HG02571 (cell line): Measurements from ENCODE around the gene ANK2.

Experiments
- ATAC-seq: cut with Tn5 transposase; IDR thresholded peaks from one replicate; pipeline ENCODE4 v1.9.1; 2021; ENCODE audit warnings: mild to moderate bottlenecking, moderate library complexity; ENCODE audit not compliant: unreplicated experiment

Gene ANK2

DNA sequence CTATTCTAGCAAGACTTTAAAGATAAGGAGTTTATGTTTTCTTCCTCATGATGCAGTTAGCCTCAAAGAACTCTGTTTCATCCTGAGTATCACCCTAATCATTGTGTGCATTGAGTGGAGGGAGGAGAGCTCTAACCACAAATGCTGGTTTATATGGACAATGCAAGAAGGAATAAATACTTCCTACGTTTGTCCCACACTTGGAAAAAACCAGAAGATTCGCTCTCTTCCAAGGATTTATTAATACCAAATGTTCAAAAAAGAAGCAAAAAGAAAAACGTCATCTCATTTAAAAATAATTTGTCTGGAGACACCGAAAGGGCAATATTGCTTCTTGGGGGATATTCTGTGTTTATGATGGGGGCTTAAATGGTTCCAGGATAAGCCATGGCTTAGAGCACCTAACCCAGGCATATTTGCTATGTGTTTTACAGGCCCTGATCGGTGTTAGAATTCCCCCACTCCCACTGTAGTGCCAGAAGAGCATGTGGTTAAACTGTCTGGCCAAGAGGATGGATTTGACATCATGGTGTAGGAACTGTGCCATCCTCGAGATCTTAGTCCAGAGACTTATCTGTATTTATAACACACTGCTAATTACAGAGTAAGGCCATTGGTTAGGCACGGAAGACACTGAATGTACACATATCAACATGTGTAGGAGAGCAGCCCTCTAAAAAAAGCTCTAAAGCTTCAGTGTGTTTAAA is 227.2 kb downstream of the ANK2 start:
- no peak for ATAC-seq

DNA sequence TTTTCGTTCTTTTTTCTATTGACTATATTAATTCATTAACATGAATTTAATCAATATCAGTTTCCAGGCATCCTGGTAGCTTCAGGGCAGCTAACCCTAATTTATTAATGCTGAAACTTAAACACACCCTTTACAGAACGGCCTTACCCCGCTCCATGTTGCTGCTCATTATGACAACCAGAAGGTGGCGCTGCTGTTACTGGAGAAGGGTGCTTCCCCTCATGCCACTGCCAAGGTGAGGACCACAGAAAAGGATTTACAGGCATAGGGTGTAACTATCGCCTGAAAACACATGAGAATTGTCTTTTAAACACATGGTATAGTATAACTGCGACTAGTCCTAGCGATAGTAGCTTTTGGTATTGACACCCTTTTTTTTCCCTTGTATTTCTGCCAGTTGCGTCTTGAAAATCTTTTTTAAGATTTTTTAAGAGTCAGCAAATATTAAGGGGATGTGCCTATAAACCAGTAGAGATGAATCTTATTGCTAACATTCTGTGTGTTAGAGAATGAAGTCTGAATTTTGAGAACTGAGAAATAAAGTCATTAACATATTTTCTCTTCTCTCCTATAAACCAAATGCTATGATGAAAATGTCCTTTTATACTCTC is 229.0 kb downstream of the ANK2 start:
- ATAC-seq: peak; percentile 97

DNA sequence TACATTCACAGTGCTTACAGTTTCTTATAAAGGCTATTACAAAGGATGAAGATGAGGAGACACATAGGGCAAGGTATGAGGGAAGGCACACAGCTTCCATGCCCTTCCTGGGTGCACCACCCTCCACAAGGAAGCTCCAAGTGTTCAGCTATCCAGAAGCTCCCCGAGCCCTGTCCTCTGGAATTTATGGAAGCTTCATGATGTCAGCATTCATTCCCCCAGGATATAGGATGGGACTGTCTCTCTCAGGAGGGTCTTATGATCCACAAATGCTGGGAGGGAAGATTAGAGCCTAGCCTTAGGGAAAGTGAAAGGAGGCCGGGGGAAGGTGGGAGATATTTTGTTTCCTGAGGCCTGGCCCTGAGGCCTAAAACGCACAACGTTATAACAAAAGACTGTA is 236.0 kb downstream of the ANK2 start:
- no peak for ATAC-seq

DNA sequence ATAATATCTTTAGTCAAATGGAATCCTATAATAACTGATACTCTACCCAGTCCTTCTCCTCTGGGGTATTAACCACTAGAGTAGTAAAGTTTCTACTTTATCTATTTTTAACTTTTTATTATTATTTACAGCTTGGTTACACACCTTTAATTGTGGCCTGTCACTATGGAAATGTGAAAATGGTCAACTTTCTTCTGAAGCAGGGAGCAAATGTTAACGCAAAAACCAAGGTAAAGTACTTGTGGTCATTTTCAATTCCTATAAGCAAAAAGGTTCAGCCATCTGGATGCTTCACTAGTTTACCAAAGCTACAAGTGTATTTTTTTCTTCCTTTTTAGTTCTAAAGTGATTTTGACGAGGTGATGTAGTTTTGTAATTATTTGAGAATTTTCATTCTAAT is 238.8 kb downstream of the ANK2 start:
- no peak for ATAC-seq

DNA sequence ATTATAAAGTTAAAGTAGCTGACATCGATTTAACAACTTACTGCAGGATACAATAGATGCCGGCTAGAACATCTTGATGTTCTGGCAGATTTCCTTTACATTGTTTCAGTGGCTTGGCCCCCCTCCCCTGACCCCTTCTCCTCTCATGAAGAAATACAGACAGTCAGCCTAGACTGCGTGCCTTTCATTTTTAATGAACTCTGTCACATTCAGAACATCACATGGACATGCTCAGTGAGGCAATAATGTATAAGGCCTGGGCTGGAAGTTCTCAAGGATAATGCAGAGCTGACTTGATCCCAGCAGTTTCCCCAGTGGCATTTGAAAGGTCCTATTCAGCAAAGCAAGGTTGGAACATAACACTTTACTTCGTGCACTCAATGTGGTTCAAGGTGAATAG is 239.2 kb downstream of the ANK2 start:
- ATAC-seq: no peak

DNA sequence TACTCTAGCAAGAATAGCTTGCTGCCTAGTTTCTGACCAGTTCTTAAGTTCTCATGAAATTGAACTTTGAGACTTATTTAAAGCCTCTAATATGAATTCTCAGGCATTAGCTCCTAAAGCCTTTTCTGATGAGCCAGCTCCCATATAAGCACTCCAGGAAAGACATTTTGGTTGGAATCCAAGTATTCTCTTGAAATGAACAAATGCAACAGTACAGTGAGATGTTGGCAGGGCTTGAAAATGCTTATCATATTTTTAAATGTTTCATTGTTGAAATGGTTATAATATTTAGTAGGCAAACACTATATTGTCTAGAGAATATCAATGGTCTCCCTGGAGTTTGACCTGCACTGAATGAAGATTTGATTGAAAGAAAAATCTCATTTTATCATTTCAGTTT is 240.3 kb downstream of the ANK2 start:
- ATAC-seq: no peak

DNA sequence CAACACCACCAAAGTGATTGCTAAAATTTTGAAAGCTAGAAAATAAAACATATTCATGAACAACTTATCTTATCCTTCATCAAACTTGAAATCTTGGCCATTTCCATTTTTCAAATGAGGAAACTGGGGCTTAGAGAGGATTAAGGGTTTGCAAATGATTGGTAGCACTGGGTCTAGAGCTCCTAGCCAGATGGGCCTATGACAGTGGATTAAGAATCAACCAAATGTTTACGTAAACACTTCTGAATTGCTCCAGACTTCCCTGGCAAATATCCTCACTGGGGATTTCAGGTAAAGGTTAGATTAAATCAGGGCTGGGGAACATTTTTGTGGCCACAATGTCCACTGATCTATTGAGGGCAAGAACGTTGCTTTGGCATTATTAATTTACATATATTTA is 241.2 kb downstream of the ANK2 start:
- ATAC-seq: no peak

DNA sequence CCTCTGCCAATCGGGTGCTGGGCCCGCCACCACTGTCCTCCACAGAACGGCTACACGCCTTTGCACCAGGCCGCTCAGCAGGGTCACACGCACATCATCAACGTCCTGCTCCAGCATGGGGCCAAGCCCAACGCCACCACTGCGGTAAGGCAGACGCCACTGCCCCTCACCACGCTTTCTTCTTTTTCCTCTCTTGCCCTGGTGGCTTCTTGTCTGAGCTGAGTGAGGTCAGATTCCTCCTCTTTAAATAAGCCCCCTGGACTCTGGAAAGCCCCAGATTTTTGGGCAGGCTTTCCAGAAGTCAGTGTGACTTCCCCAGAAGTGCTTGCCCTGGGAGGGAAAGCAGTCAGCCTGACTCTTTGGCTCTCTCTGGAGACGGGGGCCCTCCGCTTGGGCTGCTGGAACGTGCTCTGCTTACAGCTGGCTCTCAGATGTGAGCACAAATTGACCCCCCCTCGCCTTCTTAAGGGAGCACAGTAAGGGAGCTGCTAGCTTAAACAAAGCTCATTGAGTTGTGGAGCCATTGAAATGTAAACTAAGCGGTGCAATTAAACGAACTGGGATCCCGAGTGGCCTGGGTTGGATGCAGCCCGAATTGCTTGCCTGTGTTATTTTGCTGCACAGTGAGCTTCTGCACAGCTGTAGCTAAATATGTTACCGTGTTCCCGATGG is 243.1 kb downstream of the ANK2 start:
- no peak for ATAC-seq

DNA sequence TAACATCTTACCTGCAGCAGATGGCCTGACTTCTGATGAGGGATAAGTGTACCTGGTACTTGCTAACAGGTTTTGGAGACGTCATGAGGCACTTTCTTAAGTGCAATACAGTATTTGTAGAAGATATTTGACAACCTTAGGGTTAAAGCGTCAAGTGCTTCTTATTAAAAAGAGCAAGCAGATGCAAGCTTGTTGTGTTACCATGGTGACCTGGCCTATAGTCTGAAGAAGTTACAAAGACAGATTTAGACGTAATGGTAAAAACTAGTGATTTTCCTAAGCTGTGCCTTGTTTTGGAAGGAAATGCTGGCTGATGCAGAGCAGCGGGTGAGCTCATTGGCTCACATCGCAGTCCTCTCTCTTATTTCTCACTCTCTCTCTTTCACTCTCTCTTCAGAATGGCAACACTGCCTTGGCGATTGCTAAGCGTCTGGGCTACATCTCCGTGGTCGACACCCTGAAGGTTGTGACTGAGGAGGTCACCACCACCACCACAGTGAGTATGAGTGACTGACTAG is 243.6 kb downstream of the ANK2 start:
- ATAC-seq: no peak

DNA sequence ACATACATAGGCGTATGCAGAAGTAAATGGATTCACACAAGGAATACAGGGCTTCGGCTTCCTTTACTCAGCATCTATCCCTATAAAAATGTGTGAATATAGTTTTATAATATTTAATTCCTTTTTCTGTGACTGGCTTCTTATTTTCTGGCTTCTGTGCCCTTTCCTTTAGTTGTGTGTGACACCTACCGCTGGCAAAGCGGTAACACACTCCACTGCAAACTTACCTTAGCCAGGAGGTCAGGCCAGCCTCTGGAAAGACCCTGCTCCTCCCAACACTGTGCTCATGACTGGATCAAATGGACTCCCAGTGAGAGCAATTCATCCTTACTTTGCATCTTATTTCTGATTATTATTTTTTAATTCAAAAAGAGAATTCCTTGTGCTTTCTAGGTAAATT is 244.2 kb downstream of the ANK2 start:
- ATAC-seq: no peak

DNA sequence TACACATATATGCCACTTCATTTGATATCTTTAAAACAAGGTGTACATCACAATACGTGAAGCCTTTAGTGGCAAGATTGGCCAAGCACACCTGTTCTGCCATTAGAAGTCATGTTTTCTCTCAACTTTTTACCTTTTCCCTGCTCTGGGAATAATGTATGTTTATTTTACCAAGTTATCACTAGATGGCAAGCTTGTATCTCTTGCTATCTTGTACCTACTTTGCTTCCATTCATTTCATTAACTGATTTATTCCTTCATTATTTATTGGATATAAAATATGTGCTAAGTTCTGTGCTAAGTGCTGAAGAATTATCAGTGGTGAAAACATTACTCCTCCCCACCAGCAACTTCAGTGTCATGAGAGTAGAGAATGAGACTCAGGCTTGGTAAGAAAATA is 245.5 kb downstream of the ANK2 start:
- ATAC-seq: no peak

DNA sequence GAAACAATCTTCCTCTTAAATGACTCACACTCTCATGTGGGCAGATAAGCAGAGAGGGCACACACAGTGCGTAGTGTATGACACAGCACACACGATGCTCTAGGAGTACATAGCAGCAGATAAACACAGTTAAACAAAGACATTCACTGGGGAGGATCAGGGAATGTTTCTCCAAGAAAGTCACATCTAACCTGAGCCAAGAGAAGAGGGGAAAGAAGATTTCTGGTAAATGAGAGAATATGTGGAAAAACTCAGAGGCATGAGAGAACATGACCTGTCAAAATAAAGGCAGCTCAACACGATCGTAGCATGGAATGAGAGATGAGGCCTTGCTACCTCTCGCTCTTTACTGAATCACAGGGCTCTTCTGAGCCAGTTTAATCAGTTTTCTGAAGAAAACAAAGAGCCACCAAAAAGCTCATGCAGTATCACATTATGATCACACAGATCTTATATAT is 251.0 kb downstream of the ANK2 start:
- no peak for ATAC-seq

DNA sequence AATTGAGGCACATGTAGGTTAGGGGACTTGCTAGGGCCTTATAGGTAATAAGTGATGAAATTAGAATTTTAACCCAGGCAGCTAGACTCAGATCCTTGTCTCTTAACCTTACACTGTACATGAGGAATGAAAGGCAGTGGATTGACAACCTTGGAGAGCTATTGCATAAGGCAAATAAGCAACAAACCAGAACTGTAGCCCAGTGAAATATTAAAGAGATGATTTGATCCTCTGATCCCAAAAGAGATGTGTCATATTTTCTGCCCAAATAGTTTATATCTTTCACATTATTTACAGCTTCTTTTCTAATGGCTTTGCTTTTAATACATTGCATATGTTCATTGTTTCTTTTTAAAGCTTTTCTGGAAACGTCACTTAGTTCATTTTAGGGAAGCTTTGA is 252.6 kb downstream of the ANK2 start:
- ATAC-seq: no peak

DNA sequence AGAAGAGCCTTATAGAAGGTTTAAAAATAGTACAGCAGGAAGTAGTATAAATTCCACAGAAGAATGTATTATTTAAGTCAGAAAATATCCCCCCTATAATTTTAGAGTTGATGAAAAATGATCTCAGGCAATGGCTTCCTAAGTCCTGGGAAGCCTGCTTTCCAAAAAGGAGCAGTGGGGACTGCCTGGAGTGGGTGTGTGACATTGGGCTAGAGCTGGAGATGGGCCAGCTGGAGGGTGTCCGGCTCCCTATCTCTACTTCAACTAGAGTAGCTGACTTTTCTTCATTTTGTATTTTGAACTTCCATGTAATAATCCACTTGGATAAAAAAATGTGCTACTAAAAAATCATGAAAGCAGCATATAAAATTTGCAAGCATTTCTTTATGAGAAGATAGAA is 253.9 kb downstream of the ANK2 start:
- ATAC-seq: no peak

DNA sequence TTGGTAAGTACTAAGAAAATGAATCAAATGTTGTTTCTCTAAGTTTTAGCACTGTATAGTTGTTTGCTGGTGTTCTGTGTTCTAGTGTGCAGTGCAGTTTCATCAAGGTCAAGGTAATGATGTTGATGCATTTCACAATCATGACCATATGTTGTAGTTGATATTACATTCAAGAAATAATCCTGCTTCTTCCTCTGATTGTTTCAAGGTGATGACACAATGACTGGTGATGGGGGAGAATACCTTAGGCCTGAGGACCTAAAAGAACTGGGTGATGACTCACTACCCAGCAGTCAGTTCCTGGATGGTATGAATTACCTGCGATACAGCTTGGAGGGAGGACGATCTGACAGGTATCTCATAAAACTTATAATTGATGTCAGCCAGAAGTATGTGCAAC is 261.6 kb downstream of the ANK2 start:
- ATAC-seq: no peak

DNA sequence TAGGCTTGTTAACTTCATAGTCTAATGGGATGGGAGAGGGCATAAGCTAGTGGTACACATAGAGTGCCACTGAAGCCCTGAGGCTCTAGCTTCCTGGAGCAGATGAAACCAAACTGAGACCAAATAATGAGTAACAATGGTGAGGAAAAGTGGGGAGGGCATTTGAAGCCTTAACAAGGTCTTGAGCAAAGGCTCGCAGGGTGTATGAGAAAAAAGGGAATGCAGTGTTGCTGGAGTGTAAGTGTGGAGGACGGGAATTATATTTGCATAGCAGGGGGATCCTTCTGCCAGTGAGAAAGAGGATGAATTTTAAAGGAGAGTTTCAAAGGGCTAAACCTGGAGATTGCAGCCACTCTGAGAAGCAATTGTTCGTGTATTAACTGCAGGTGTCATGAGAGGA is 263.1 kb downstream of the ANK2 start:
- ATAC-seq: no peak

DNA sequence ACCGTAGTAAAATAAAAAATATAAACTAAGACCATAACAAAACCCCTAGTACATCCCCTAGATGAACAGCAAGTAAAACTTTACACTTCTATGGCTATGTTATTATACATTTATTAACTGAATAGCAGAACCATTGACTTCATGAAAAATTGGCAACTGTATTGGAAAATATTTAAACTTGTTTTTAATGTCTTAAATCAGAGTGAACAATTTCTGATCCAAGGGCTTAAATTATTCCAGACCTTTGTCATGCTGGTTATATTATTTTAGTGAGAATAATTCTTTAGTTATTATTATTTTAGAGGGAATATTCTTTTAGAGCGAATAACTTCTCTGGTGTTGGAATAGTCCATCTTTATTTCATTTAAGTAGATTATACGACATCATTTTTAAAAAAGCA is 265.0 kb downstream of the ANK2 start:
- ATAC-seq: no peak

DNA sequence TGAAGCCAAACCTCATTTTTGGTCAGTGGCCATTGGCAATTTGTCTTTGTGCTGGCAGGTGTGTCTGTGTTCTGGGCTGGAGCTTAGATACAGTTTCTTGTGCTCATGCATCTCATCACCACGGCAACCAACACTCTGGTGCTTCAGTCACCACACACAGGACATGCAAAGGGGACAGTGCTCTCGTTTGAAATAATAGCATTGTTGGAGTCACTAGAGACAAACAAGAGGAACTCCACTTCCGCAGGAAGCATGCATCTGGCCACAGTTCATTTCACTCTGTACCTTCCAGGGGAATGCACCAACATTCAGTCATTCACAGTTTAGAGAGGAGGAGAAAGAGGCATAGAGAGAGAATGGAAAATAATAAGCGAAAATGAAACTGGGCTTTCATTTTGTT is 267.4 kb downstream of the ANK2 start:
- ATAC-seq: peak; percentile 89

DNA sequence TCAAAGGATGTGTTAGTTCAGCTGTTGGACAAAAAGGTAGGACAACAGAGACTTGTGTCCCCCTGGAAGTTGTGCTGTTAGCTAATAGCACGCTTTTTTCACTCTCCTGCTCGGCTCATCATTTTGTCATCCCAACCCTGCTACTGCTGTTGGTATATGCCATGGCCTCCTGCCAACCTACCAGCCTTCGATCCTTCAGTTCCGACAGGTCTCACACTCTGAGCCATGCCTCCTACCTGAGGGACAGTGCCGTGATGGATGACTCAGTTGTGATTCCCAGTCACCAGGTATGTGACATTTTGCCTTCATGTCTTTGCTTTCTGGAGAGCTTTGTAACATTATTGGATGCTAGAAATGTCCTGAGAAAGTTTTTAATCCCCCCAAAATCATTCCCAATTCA is 268.1 kb downstream of the ANK2 start:
- no peak for ATAC-seq

DNA sequence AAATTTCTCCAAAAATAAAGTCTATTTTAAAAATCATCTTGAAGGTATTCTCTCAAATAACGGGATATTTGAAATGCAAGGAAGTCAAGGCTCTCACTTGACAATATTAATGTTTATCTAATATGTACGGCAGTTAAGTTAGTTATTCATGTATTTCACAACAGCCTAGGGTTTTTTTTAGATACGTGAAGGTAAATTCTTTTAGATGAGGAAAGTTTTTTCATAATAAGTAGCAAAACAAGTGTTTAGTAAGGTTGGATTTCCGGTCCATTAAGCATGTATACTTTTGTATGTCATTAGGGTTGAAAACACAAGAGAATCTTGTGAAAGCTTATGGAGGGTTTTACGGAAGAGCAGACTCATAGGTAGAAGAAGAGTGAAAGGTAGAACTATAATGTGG is 273.3 kb downstream of the ANK2 start:
- no peak for ATAC-seq

DNA sequence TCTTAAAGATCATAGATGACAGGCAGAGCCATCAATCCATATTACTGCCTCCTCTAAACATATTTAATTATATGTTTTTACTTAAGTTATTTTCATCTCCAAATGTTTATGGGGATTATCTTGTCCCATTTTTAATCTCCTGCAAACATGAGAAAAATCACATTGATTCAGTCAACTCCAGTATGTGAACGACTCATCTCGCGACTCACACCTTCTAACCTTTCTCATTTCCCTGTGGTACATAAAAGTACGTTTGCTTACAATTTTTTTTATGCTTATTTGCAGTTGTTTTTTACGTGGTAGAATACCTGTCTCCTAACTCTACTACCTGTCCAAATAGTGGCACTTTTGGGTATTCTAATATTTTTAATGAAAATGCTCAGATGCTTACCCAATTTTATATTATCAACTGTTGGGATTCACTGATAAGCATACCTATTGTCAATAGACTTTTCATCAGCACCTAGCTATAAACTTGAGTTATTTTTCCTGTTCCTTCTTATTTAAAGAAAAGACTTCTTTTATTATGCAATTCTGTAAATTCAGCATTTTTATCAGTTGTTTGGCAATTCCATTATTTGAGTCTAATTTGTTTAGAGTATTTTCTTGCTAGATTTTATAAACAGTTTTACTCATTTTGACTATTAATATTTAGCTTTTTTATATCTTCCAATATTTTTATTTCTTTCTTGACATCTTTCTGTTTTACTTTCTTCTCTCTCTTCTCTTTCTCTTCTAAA is 276.6 kb downstream of the ANK2 start:
- ATAC-seq: no peak
